Fibroblast of lung (primary cell): ENCODE results near the gene FHIT. TPM values are rescaled to one million over a fixed set of nuclear protein-coding genes. Genes with fewer than 3 reads are reported as not detected.

ENCODE experiments used
- DNase-seq, 2 donors: peaks; one replicate each; pipeline versions ENCODE4 v3.0.0 to v3.0.0-alpha.2; 2010; ENCODE audit warnings: low read depth in 2 of 2
- H2AFZ ChIP-seq: 2 replicates; pipeline ENCODE4 v1.5.1; 2012; ENCODE audit warnings: low read length, control low read depth, inconsistent platforms
- H3K27ac ChIP-seq: 2 replicates; pipeline ENCODE4 v1.5.1; 2011; ENCODE audit warnings: low read length, control low read depth; ENCODE audit not compliant: insufficient read depth
- H3K27me3 ChIP-seq: 2 replicates; pipeline ENCODE4 v1.5.1; 2011; ENCODE audit warnings: mild to moderate bottlenecking, low read length; ENCODE audit not compliant: control insufficient read depth, insufficient read depth
- H3K36me3 ChIP-seq: 2 replicates; pipeline ENCODE4 v1.5.1; 2011; ENCODE audit warnings: low read length; ENCODE audit not compliant: control insufficient read depth, insufficient read depth
- H3K4me1 ChIP-seq: 2 replicates; pipeline ENCODE4 v1.5.1; 2011; ENCODE audit warnings: low read length; ENCODE audit not compliant: control insufficient read depth, insufficient read depth; ENCODE audit errors: extremely low read depth
- H3K4me2 ChIP-seq: 2 replicates; pipeline ENCODE4 v1.5.1; 2011; ENCODE audit warnings: low read length, control low read depth; ENCODE audit not compliant: insufficient read depth; ENCODE audit errors: extremely low read depth
- H3K4me3 ChIP-seq, 4 experiments: fragments of 200-600 bp in 1 of 4; sonication (generic) in 1 of 4; replicated peaks in 1 of 4; 2 replicates each; pipeline ENCODE4 v1.5.1; 2011 to 2016; ENCODE audit warnings: low read length in 4 of 4, low read depth in 3 of 4, mild to moderate bottlenecking in 3 of 4, control low read depth in 2 of 4, inconsistent platforms in 1 of 4, mixed read lengths in 1 of 4; ENCODE audit not compliant: insufficient read depth in 1 of 4; ENCODE audit errors: control extremely low read depth in 1 of 4
- H3K79me2 ChIP-seq: 2 replicates; pipeline ENCODE4 v1.5.1; 2012; ENCODE audit warnings: mild to moderate bottlenecking, low read length, inconsistent platforms; ENCODE audit not compliant: control insufficient read depth, insufficient read depth
- H3K9ac ChIP-seq: 2 replicates; pipeline ENCODE4 v1.5.1; 2011; ENCODE audit warnings: mild to moderate bottlenecking, low read length, control low read depth; ENCODE audit not compliant: insufficient read depth
- H3K9me3 ChIP-seq: 2 replicates; pipeline ENCODE4 v1.5.1; 2012; ENCODE audit warnings: low read depth, low read length; ENCODE audit not compliant: control insufficient read depth, insufficient read depth
- H4K20me1 ChIP-seq: 2 replicates; pipeline ENCODE4 v1.5.1; 2011; ENCODE audit warnings: low read length; ENCODE audit not compliant: control insufficient read depth, insufficient read depth; ENCODE audit errors: extremely low read depth
- CTCF ChIP-seq, 2 donors: IDR thresholded peaks in 1 of 2; conservative IDR thresholded peaks in 1 of 2; 1 replicate in 1 of 2; 2 replicates in 1 of 2; pipeline ENCODE4 v1.5.1; 2011 to 2012; ENCODE audit warnings: low read length in 2 of 2, control low read depth in 1 of 2, inconsistent platforms in 1 of 2, low read depth in 1 of 2, mild to moderate bottlenecking in 1 of 2
- EZH2 ChIP-seq: IDR thresholded peaks from 2 replicates; pipeline ENCODE4 v1.5.1; 2012; ENCODE audit warnings: low read length, control low read depth, mild to moderate bottlenecking; ENCODE audit errors: missing control alignments
- polyA plus RNA-seq, 2 donors: library from polyadenylated mRNA; depleted of rRNA in 1 of 2; stranded (reverse) in 1 of 2; unstranded in 1 of 2; fragments of >200 nt; gene quantifications; 2 replicates each; pipeline ENCODE4 v1.2.1, GENCODE V29; 2011 to 2012; ENCODE audit warnings: missing spikeins in 1 of 2
- total RNA-seq: library from RNA; depleted of rRNA; stranded (reverse); fragments of >200 nt; gene quantifications from 2 replicates; pipeline ENCODE4 v1.2.1, GENCODE V29; 2014

The FHIT gene
- total and polyA plus RNA-seq, 2 donors (not counting 1 experiment from before 2014, with no cell fraction given): 0.79 to 2.1 TPM

DNA sequence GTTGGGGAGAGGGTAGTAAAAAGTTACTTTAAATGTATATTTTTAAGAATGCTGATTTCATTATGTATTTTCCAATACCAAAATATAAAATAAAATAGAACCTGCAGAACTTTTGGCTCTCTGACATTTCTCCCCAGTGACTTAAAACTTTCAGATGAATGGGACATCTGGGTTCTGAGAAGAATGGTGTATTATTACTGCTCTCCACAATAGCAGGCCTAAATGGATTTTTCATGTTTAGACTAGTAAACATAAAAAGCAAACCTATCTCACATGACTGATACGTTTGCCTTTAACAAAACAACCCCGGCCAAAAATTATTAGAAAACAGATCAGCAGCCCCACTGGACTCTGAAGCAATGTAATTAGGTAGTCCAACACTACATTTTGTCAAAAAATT lies 73.8 kb downstream of the FHIT start:
- Histone ChIP-seq H2AFZ (no peak overlapping the region), H3K4me1 (no peaks in the 10 kb centered on the region), H3K27me3 (no peaks in the 10 kb centered on the region), H3K27ac (no peak overlapping the region), H3K4me3 (no peak overlapping the region), H3K36me3 (no peaks in the 10 kb centered on the region), H3K4me2 (no peak overlapping the region), H3K9me3 (no peaks in the 10 kb centered on the region), H3K79me2 (no peaks in the 10 kb centered on the region), H3K9ac (no peak overlapping the region), H4K20me1 (no peaks in the 10 kb centered on the region)
- TF ChIP-seq CTCF (conservative IDR thresholded peaks at IDR 0.05 in 1 of 2, IDR thresholded peaks at IDR 0.05 in 1 of 2; ENCODE audit: low read depth in 1 of 2, low read length in 2 of 2) (no peak), EZH2 (no peak)
- no peak for DNase-seq

- Histone ChIP-seq H3K9me3 (no peaks in the 10 kb centered on the region), H3K4me1 (no peaks in the 10 kb centered on the region), H3K27me3 (no peaks in the 10 kb centered on the region), H3K79me2 (no peaks in the 10 kb centered on the region), H4K20me1 (no peaks in the 10 kb centered on the region), H3K4me2 (no peak overlapping the region), H3K9ac (no peak overlapping the region), H2AFZ (no peak overlapping the region), H3K4me3 (no peak overlapping the region), H3K27ac (no peak overlapping the region), H3K36me3 (no peaks in the 10 kb centered on the region)
- TF ChIP-seq EZH2: no peak
- no peak for DNase-seq
Observed at GRCh38 chr3:61173676-61174075, 77.6 kb downstream of the FHIT start.

DNA sequence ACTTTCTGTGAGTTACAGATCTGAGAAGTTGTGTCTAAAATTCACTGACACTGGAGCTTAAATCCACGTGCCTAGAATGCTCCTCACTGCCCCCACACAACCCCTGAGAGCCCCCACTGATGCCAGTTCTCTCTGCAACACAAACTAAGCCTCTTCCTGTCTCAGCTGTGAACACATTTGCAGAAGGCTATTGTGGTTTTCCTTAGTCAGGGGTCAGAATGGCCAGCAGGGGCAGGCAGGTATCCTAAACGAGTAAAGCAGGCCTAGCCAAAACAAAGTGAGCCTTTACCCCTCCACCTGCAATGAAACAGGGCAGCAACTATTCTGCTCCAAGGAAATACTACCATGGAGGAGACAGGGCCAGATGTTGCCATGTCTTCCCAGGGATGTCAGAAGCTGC lies 78.6 kb downstream of the FHIT start:
- no peak overlapping the region for H2AFZ ChIP-seq
- no peaks in the 10 kb centered on the region for H3K4me1 ChIP-seq
- H3K79me2 ChIP-seq: no peaks in the 10 kb centered on the region
- H3K4me3 ChIP-seq: no peak overlapping the region
- H4K20me1 ChIP-seq: no peaks in the 10 kb centered on the region
- H3K4me2 ChIP-seq: no peak overlapping the region
- no peak for TF ChIP-seq CTCF (conservative IDR thresholded peaks at IDR 0.05 in 1 of 2, IDR thresholded peaks at IDR 0.05 in 1 of 2; ENCODE audit: low read depth in 1 of 2, low read length in 2 of 2)
- no peak for TF ChIP-seq EZH2
- H3K27ac ChIP-seq: no peak overlapping the region
- H3K9ac ChIP-seq: no peak overlapping the region
- no peak for DNase-seq
- H3K27me3 ChIP-seq: no peaks in the 10 kb centered on the region
- H3K9me3 ChIP-seq: no peaks in the 10 kb centered on the region
- H3K36me3 ChIP-seq: no peaks in the 10 kb centered on the region
